ENCODE results near the gene LHPP.

The LHPP gene

GRCh38 chr10:124595143-124595883 is 133.7 kb downstream of the LHPP start:
- Mint-ChIP-seq H3K27ac (no peak overlapping the region), H3K4me1 (ENCODE audit: low read depth) (peaks cover 7% of the 10 kb centered on the region), H3K4me3 (no peak overlapping the region), H3K9me3 (no peaks in the 10 kb centered on the region), H3K27me3 (peaks cover 11% of the 10 kb centered on the region), H3K36me3 (ENCODE audit: low read depth) (no peaks in the 10 kb centered on the region)
- intact Hi-C loops (cut with micrococcal nuclease) = no loop called here

GRCh38 chr10:124596116-124596785 is 134.6 kb downstream of the LHPP start:
- Mint-ChIP-seq H3K4me1 (ENCODE audit: low read depth) (peaks cover 7% of the 10 kb centered on the region), H3K9me3 (no peaks in the 10 kb centered on the region), H3K27ac (no peak overlapping the region), H3K4me3 (no peak overlapping the region), H3K36me3 (ENCODE audit: low read depth) (no peaks in the 10 kb centered on the region), H3K27me3 (peaks cover 11% of the 10 kb centered on the region)
- intact Hi-C loops (cut with micrococcal nuclease) = no loop called here

- intact Hi-C loops (cut with micrococcal nuclease) = no loop called here
- Mint-ChIP-seq H3K4me1 (ENCODE audit: low read depth) (peaks cover 7% of the 10 kb centered on the region), H3K9me3 (no peaks in the 10 kb centered on the region), H3K4me3 (no peak overlapping the region), H3K27ac (no peak overlapping the region), H3K27me3 (peaks cover 11% of the 10 kb centered on the region), H3K36me3 (ENCODE audit: low read depth) (no peaks in the 10 kb centered on the region)
Measured at GRCh38 chr10:124596962-124597845, 135.6 kb downstream of the LHPP start.

- H3K4me3 Mint-ChIP-seq = no peak overlapping the region
- H3K9me3 Mint-ChIP-seq = no peaks in the 10 kb centered on the region
- H3K36me3 Mint-ChIP-seq (ENCODE audit: low read depth) = no peaks in the 10 kb centered on the region
- intact Hi-C loops (cut with micrococcal nuclease) = no loop called here
- no peak overlapping the region for H3K27ac Mint-ChIP-seq
- peaks cover 11% of the 10 kb centered on the region for H3K27me3 Mint-ChIP-seq
- peaks cover 7% of the 10 kb centered on the region for H3K4me1 Mint-ChIP-seq (ENCODE audit: low read depth)
Measured at GRCh38 chr10:124597846-124598165, 136.2 kb downstream of the LHPP start.

- intact Hi-C loops (cut with micrococcal nuclease) = no loop called here
- Mint-ChIP-seq H3K4me1 (ENCODE audit: low read depth) (peaks cover 7% of the 10 kb centered on the region), H3K27me3 (peaks cover 11% of the 10 kb centered on the region), H3K36me3 (ENCODE audit: low read depth) (no peaks in the 10 kb centered on the region), H3K9me3 (no peaks in the 10 kb centered on the region), H3K27ac (no peak overlapping the region), H3K4me3 (no peak overlapping the region)
Measured at GRCh38 chr10:124598196-124598595, 136.6 kb downstream of the LHPP start.

- Mint-ChIP-seq H3K27ac (no peak overlapping the region), H3K4me1 (ENCODE audit: low read depth) (peaks cover 7% of the 10 kb centered on the region), H3K27me3 (peaks cover 11% of the 10 kb centered on the region), H3K9me3 (no peaks in the 10 kb centered on the region), H3K36me3 (ENCODE audit: low read depth) (no peaks in the 10 kb centered on the region), H3K4me3 (no peak overlapping the region)
- intact Hi-C loops (cut with micrococcal nuclease) = no loop called here
Measured at GRCh38 chr10:124598773-124599587, 137.4 kb downstream of the LHPP start.

GRCh38 chr10:124599588-124600050 is 138.0 kb downstream of the LHPP start:
- Mint-ChIP-seq H3K27me3 (peaks cover 11% of the 10 kb centered on the region), H3K4me3 (no peak overlapping the region), H3K36me3 (ENCODE audit: low read depth) (no peaks in the 10 kb centered on the region), H3K27ac (peak overlapping the region; percentile 9), H3K9me3 (no peaks in the 10 kb centered on the region), H3K4me1 (ENCODE audit: low read depth) (peaks cover 7% of the 10 kb centered on the region)
- intact Hi-C loops (cut with micrococcal nuclease) = no loop called here

GRCh38 chr10:124600051-124600880 is 138.6 kb downstream of the LHPP start:
- intact Hi-C loops (cut with micrococcal nuclease) = no loop called here
- H3K9me3 Mint-ChIP-seq = no peaks in the 10 kb centered on the region
- H3K4me1 Mint-ChIP-seq (ENCODE audit: low read depth) = peaks cover 7% of the 10 kb centered on the region
- H3K27me3 Mint-ChIP-seq = peaks cover 11% of the 10 kb centered on the region
- peak overlapping the region; percentile 9 for H3K27ac Mint-ChIP-seq
- H3K4me3 Mint-ChIP-seq = no peak overlapping the region
- no peaks in the 10 kb centered on the region for H3K36me3 Mint-ChIP-seq (ENCODE audit: low read depth)

- Mint-ChIP-seq H3K9me3 (no peaks in the 10 kb centered on the region), H3K36me3 (ENCODE audit: low read depth) (no peaks in the 10 kb centered on the region), H3K27ac (no peak overlapping the region), H3K4me1 (ENCODE audit: low read depth) (peaks cover under 1% of the 10 kb centered on the region), H3K27me3 (peaks cover 13% of the 10 kb centered on the region), H3K4me3 (no peak overlapping the region)
- intact Hi-C loops (cut with micrococcal nuclease) = no loop called here
Measured at GRCh38 chr10:124601016-124601415, 139.4 kb downstream of the LHPP start.

GRCh38 chr10:124601431-124602120 is 140.0 kb downstream of the LHPP start:
- intact Hi-C loops (cut with micrococcal nuclease) = no loop called here
- H3K27me3 Mint-ChIP-seq = peaks cover 13% of the 10 kb centered on the region
- H3K36me3 Mint-ChIP-seq (ENCODE audit: low read depth) = no peaks in the 10 kb centered on the region
- H3K4me3 Mint-ChIP-seq = no peak overlapping the region
- H3K4me1 Mint-ChIP-seq (ENCODE audit: low read depth) = peaks cover 3% of the 10 kb centered on the region
- no peak overlapping the region for H3K27ac Mint-ChIP-seq
- no peaks in the 10 kb centered on the region for H3K9me3 Mint-ChIP-seq

GRCh38 chr10:124602121-124602561 is 140.5 kb downstream of the LHPP start:
- Mint-ChIP-seq H3K27ac (no peak overlapping the region), H3K27me3 (peaks cover 15% of the 10 kb centered on the region), H3K36me3 (ENCODE audit: low read depth) (no peaks in the 10 kb centered on the region), H3K9me3 (no peaks in the 10 kb centered on the region), H3K4me3 (no peak overlapping the region), H3K4me1 (ENCODE audit: low read depth) (peaks cover 9% of the 10 kb centered on the region)
- intact Hi-C loops (cut with micrococcal nuclease) = no loop called here

GRCh38 chr10:124602646-124603365 is 141.2 kb downstream of the LHPP start:
- Mint-ChIP-seq H3K4me1 (ENCODE audit: low read depth) (peaks cover 10% of the 10 kb centered on the region), H3K36me3 (ENCODE audit: low read depth) (no peaks in the 10 kb centered on the region), H3K9me3 (no peaks in the 10 kb centered on the region), H3K27me3 (peaks cover 15% of the 10 kb centered on the region), H3K4me3 (no peak overlapping the region), H3K27ac (no peak overlapping the region)
- intact Hi-C loops (cut with micrococcal nuclease) = no loop called here

Data from dendritic cell treated with granulocyte-macrophage colony-stimulating factor and Interleukin-4, amounts not matched to agents 40 ng/mL and 50 ng/mL, for 4 days (primary cell).